GM12878 (cell line): ENCODE data around the gene KIRREL3. TPM values are rescaled to one million over a fixed set of nuclear protein-coding genes. Genes with fewer than 3 reads are reported as not detected.

Experiments
- ATAC-seq: fragments of 200-7000 bp; cut with Tn5 transposase; 3 replicates; pipeline ENCODE4 v1.9.1; 2020; ENCODE audit warnings: mild to moderate bottlenecking, moderate library complexity
- BruUV-seq: library from RNA; stranded (reverse); fragments of 400-500 nt; replicated peaks from 2 replicates; lab custom pipeline; 2021; lab: Mats Ljungman, UMichigan
- CTCF ChIA-PET: fragments of 300-600 bp; sonication (Branson Sonifier 250); formaldehyde crosslinking; extraction: SDS; loops from one replicate; lab custom pipeline; 2021; ENCODE audit warnings: inconsistent platforms; lab: Yijun Ruan, JAX
- POLR2A ChIA-PET: fragments of 350-600 bp; formaldehyde crosslinking; extraction: SDS; loops from one replicate; lab custom pipeline; 2021; ENCODE audit warnings: inconsistent platforms; lab: Charles Lee
- RAD21 ChIA-PET: fragments of 300-600 bp; sonication (Branson Sonifier 250); formaldehyde crosslinking; loops from one replicate; lab custom pipeline; 2023; ENCODE audit warnings: antibody characterized with exemption; ENCODE audit not compliant: unreplicated experiment; lab: Charles Lee
- SMC1A ChIA-PET: fragments of 300-600 bp; sonication (Branson Sonifier 250); formaldehyde crosslinking; loops from one replicate; lab custom pipeline; 2023; ENCODE audit not compliant: unreplicated experiment, uncharacterized antibody; lab: Charles Lee
- DNase-seq: peaks from one replicate; pipeline ENCODE4 v3.0.0-alpha.2; 2011; ENCODE audit warnings: low read depth, low spot score
- FAIRE-seq: peaks from 3 replicates; lab custom pipeline; 2011; peaks lifted over from hg19 to GRCh38; lab: Jason Lieb, UNC
- H2AFZ ChIP-seq: 2 replicates; pipeline ENCODE4 v1.6.0; 2011; ENCODE audit warnings: low read depth, low read length, control low read depth; ENCODE audit not compliant: control insufficient read depth
- H3K27ac ChIP-seq: 2 replicates; pipeline ENCODE4 v1.5.1; 2011; ENCODE audit warnings: control low read depth; ENCODE audit not compliant: control insufficient read depth, insufficient read depth
- H3K27me3 ChIP-seq, 2 experiments: replicated peaks in 1 of 2; 2 replicates each; pipeline versions ENCODE4 v1.6.0 to v1.6.1; 2011; ENCODE audit warnings: low read length in 1 of 2; ENCODE audit not compliant: control insufficient read depth in 2 of 2, insufficient read depth in 2 of 2
- H3K36me3 ChIP-seq, 2 experiments: 2 replicates each; pipeline ENCODE4 v1.5.1; 2011; ENCODE audit warnings: low read length in 1 of 2; ENCODE audit not compliant: control insufficient read depth in 2 of 2, insufficient read depth in 2 of 2
- H3K4me1 ChIP-seq: 2 replicates; pipeline ENCODE4 v1.6.1; 2011; ENCODE audit warnings: mild to moderate bottlenecking, low read length, moderate library complexity, mixed read lengths; ENCODE audit not compliant: control insufficient read depth, insufficient read depth
- H3K4me2 ChIP-seq: 2 replicates; pipeline ENCODE4 v1.6.0; 2011; ENCODE audit warnings: control low read depth; ENCODE audit not compliant: control insufficient read depth, insufficient read depth
- H3K4me3 ChIP-seq: fragments of 200-600 bp; sonication (generic); 2 replicates; pipeline ENCODE4 v1.5.1; 2016
- H3K79me2 ChIP-seq: 2 replicates; pipeline ENCODE4 v1.6.0; 2011; ENCODE audit warnings: low read length; ENCODE audit not compliant: control insufficient read depth, insufficient read depth
- H3K9ac ChIP-seq: 2 replicates; pipeline ENCODE4 v1.8.0; 2011; ENCODE audit warnings: low read length, control low read depth, mixed read lengths; ENCODE audit not compliant: control insufficient read depth, insufficient read depth
- H3K9me3 ChIP-seq: replicated peaks from 3 replicates; pipeline ENCODE4 v1.5.1; 2011; ENCODE audit warnings: mild to moderate bottlenecking, low read length; ENCODE audit not compliant: control insufficient read depth, insufficient read depth
- H4K20me1 ChIP-seq: 2 replicates; pipeline ENCODE4 v1.6.0; 2011; ENCODE audit not compliant: control insufficient read depth, insufficient read depth
- BCL11A ChIP-seq: IDR thresholded peaks from 2 replicates; pipeline ENCODE4 v1.6.1; 2011; ENCODE audit warnings: low read depth, low read length
- EGR1 ChIP-seq, 2 experiments: IDR thresholded peaks; 1 replicate in 1 of 2; 2 replicates in 1 of 2; pipeline ENCODE4 v1.6.1; 2011 to 2012; ENCODE audit warnings: low read depth in 2 of 2, low read length in 2 of 2, borderline replicate concordance in 1 of 2, mild to moderate bottlenecking in 1 of 2, moderate library complexity in 1 of 2
- ESRRA ChIP-seq: IDR thresholded peaks from 2 replicates; pipeline ENCODE4 v1.6.1; 2012; ENCODE audit warnings: mild to moderate bottlenecking, low read length, improper control_type of control experiment
- HDAC6 ChIP-seq: fragments of 200-600 bp; sonication (generic); IDR thresholded peaks from one replicate; pipeline ENCODE4 v1.8.0; 2017; ENCODE audit warnings: antibody characterized with exemption; ENCODE audit not compliant: unreplicated experiment
- IKZF2 ChIP-seq, 2 experiments: fragments of 450-650 bp; IDR thresholded peaks; 2 replicates each; pipeline ENCODE4 v1.6.1; 2017; ENCODE audit warnings: mild to moderate bottlenecking in 2 of 2, moderate library complexity in 2 of 2
- IRF4 ChIP-seq: IDR thresholded peaks from 2 replicates; pipeline ENCODE4 v1.6.1; 2011; ENCODE audit warnings: low read depth, low read length
- NBN ChIP-seq: fragments of 450-650 bp; IDR thresholded peaks from 2 replicates; pipeline ENCODE4 v1.6.1; 2016
- RAD21 ChIP-seq: IDR thresholded peaks from 2 replicates; pipeline ENCODE4 v1.6.1; 2011; ENCODE audit warnings: mild to moderate bottlenecking, low read depth, low read length, moderate library complexity; ENCODE audit not compliant: insufficient read depth
- SMARCA5 ChIP-seq: fragments of 450-650 bp; IDR thresholded peaks from 2 replicates; pipeline ENCODE4 v1.6.1; 2017; ENCODE audit warnings: mild to moderate bottlenecking
- ZNF207 ChIP-seq: fragments of 450-650 bp; IDR thresholded peaks from 2 replicates; pipeline ENCODE4 v1.6.1; 2014; ENCODE audit warnings: antibody characterized with exemption, mild to moderate bottlenecking, borderline replicate concordance
- WGBS: methylation state at CpG from one replicate; pipeline ENCODE4 v1.1.6; 2016; ENCODE audit warnings: low lambda C conversion rate; ENCODE audit not compliant: insufficient replicate concordance, insufficient coverage; ENCODE audit errors: missing lambda C conversion rate; 5-methylcytosine and 5-hydroxymethylcytosine counted together
- in situ Hi-C: fragments of 300-500 bp; cut with MboI; formaldehyde crosslinking; loops from 9 replicates; pipeline ENCODE4 v1.14.3; 2018; ENCODE audit warnings: mixed read lengths
- intact Hi-C: fragments of 100-400 bp; cut with micrococcal nuclease; formaldehyde crosslinking; loops from one replicate; pipeline ENCODE4 v1.14.2; 2022; ENCODE audit not compliant: unreplicated experiment
- polyA plus RNA-seq, 11 experiments: library from polyadenylated mRNA; depleted of rRNA in 4 of 11; unstranded in 6 of 11; stranded (reverse) in 5 of 11; fragments of >200 nt; fragmentation: Nextera tagmentation in 4 of 11; fragmentation: Illumina TruSeq in 1 of 11; extraction: Ambion mirVana in 4 of 11; extraction: Trizol in 1 of 11; gene quantifications; 1 replicate in 1 of 11; 2 replicates in 10 of 11; pipeline versions ENCODE4 v1.2.1 to v1.2.3, GENCODE V29; 2011 to 2016; ENCODE audit warnings: inconsistent platforms in 2 of 11, missing spikeins in 2 of 11, low read depth in 1 of 11
- total RNA-seq, 4 experiments: library from RNA; depleted of rRNA in 3 of 4; stranded (reverse); fragments of >200 nt in 3 of 4; fragmentation: Illumina TruSeq in 1 of 4; extraction: Trizol in 1 of 4; gene quantifications; 2 replicates each; pipeline versions ENCODE4 v1.2.1 to v1.2.3, GENCODE V29; 2013 to 2021
- TF ChIP-seq, protein P1 (sequence below): fragments of 450-650 bp; IDR thresholded peaks from 2 replicates; pipeline ENCODE4 v1.6.1; 2018; ENCODE audit warnings: borderline replicate concordance, mild to moderate bottlenecking; ENCODE audit not compliant: partially characterized antibody
- TF ChIP-seq, protein P2 (sequence below): fragments of 450-650 bp; formaldehyde crosslinking; IDR thresholded peaks from 2 replicates; pipeline ENCODE4 v1.4.0; 2022; ENCODE audit warnings: mild to moderate bottlenecking, moderate library complexity
- TF ChIP-seq, protein P3 (sequence below): IDR thresholded peaks from 2 replicates; pipeline ENCODE4 v1.6.1; 2012; ENCODE audit warnings: mild to moderate bottlenecking, low read depth, low read length

KIRREL3 gene
- total and polyA plus RNA-seq, 10 of the 15 experiments (the other 5 are each of a cell fraction or from before 2014, with no cell fraction given) = under 0.01 TPM; not detected in 9

DNA sequence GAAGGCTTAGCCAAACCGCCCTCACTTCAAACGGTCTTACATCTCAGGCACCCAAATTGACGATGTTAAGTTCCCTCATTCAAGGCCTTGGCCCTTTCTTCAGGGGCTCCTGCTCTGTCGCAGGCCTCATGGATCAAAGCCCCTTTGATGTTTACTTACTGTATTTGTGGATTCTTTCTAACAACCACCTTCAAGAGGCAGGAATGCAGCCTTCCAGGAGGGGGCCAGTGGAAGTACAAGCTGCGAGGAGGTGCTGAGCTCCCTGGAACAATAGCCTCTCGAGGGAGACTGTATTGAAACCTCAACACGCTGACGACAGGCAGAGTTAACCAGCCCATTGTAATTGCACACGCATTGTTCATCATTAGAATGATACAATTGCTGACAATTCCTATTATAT, 436.0 kb downstream of the KIRREL3 start (continued):
- TF ChIP-seq, protein P1, sequence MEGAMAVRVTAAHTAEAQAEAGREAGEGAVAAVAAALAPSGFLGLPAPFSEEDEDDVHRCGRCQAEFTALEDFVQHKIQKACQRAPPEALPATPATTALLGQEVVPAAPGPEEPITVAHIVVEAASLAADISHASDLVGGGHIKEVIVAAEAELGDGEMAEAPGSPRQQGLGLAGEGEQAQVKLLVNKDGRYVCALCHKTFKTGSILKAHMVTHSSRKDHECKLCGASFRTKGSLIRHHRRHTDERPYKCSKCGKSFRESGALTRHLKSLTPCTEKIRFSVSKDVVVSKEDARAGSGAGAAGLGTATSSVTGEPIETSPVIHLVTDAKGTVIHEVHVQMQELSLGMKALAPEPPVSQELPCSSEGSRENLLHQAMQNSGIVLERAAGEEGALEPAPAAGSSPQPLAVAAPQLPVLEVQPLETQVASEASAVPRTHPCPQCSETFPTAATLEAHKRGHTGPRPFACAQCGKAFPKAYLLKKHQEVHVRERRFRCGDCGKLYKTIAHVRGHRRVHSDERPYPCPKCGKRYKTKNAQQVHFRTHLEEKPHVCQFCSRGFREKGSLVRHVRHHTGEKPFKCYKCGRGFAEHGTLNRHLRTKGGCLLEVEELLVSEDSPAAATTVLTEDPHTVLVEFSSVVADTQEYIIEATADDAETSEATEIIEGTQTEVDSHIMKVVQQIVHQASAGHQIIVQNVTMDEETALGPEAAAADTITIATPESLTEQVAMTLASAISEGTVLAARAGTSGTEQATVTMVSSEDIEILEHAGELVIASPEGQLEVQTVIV = no peak
- no peak for TF ChIP-seq ZNF207
- no peak for TF ChIP-seq NBN
- TF ChIP-seq EGR1 (IDR thresholded peaks at IDR 0.05; ENCODE audit: borderline replicate concordance in 1 of 2, low read depth in 2 of 2, low read length in 2 of 2) = no peak
- TF ChIP-seq, all 136 proteins: peak for 0

DNA sequence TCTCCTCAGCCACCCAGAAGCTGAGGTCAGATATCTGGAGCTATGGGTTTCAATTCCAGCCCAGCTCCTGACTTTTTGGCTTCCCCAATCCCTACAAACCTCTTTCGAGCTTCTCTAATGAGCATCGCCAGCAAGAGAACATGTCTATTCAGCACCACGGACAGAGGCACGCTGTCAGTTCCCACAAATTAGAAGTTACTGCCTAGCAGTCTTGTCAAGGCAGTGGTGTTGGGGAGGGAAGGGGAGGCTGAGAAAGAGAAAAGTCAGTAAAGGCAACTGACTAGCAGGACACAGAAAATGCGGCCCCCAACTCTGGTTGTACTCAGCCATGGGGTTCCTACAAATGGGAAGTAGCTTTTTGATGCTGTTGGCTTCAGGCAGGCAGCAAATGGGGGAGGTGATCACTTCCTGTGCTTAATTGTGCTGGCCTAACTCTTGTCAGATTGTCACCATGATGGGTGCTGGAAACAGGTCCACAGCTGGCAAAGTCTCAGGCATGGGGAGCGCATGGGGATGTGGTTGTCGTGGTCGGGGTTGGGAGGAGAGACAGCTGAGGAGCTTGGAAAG, 439.2 kb downstream of the KIRREL3 start:
- Histone ChIP-seq H3K4me1 (no peaks in the 10 kb centered on the region), H2AFZ (no peak overlapping the region), H3K9ac (no peak overlapping the region), H3K4me2 (no peak overlapping the region), H3K27ac (no peak overlapping the region), H3K27me3 (peaks cover 0 to 3% of the 10 kb centered on the region in 2 experiments; a peak in 2 of 4 replicates), H3K79me2 (no peaks in the 10 kb centered on the region), H3K36me3 (no peaks in the 10 kb centered on the region), H4K20me1 (no peaks in the 10 kb centered on the region), H3K4me3 (no peak overlapping the region), H3K9me3 (no peaks in the 10 kb centered on the region)
- intact Hi-C loops = loop anchor here (10.0 kb wide), 1 partner anchor 117 kb away; no protein-coding TSS in a partner anchor
- peak; percentile 71 for FAIRE-seq
- in situ Hi-C loops = no loop called here
- POLR2A ChIA-PET = no interaction called here
- 26% methylated on average over 8 of the region's 8 CpGs for WGBS
- SMC1A ChIA-PET = no interaction called here
- RAD21 ChIA-PET = no interaction called here
- BruUV-seq = no TSS peak
- ATAC-seq = no peak
- DNase-seq = no peak
- TF ChIP-seq ESRRA (no peak), HDAC6 (no peak), RAD21 (no peak), BCL11A (no peak), IRF4 (no peak), IKZF2 (IDR thresholded peaks at IDR 0.05) (no peak), SMARCA5 (no peak)
- TF ChIP-seq, protein P2, sequence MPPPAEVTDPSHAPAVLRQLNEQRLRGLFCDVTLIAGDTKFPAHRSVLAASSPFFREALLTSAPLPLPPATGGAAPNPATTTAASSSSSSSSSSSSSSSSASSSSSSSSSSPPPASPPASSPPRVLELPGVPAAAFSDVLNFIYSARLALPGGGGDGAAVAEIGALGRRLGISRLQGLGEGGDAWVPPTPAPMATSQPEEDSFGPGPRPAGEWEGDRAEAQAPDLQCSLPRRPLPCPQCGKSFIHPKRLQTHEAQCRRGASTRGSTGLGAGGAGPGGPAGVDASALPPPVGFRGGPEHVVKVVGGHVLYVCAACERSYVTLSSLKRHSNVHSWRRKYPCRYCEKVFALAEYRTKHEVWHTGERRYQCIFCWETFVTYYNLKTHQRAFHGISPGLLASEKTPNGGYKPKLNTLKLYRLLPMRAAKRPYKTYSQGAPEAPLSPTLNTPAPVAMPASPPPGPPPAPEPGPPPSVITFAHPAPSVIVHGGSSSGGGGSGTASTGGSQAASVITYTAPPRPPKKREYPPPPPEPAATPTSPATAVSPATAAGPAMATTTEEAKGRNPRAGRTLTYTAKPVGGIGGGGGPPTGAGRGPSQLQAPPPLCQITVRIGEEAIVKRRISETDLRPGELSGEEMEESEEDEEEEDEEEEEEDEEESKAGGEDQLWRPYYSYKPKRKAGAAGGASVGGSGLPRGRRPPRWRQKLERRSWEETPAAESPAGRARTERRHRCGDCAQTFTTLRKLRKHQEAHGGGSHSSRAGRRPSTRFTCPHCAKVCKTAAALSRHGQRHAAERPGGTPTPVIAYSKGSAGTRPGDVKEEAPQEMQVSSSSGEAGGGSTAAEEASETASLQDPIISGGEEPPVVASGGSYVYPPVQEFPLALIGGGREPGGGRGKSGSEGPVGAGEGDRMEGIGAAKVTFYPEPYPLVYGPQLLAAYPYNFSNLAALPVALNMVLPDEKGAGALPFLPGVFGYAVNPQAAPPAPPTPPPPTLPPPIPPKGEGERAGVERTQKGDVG (CRISPR knock-in tag) = no peak
- TF ChIP-seq, protein P3, sequence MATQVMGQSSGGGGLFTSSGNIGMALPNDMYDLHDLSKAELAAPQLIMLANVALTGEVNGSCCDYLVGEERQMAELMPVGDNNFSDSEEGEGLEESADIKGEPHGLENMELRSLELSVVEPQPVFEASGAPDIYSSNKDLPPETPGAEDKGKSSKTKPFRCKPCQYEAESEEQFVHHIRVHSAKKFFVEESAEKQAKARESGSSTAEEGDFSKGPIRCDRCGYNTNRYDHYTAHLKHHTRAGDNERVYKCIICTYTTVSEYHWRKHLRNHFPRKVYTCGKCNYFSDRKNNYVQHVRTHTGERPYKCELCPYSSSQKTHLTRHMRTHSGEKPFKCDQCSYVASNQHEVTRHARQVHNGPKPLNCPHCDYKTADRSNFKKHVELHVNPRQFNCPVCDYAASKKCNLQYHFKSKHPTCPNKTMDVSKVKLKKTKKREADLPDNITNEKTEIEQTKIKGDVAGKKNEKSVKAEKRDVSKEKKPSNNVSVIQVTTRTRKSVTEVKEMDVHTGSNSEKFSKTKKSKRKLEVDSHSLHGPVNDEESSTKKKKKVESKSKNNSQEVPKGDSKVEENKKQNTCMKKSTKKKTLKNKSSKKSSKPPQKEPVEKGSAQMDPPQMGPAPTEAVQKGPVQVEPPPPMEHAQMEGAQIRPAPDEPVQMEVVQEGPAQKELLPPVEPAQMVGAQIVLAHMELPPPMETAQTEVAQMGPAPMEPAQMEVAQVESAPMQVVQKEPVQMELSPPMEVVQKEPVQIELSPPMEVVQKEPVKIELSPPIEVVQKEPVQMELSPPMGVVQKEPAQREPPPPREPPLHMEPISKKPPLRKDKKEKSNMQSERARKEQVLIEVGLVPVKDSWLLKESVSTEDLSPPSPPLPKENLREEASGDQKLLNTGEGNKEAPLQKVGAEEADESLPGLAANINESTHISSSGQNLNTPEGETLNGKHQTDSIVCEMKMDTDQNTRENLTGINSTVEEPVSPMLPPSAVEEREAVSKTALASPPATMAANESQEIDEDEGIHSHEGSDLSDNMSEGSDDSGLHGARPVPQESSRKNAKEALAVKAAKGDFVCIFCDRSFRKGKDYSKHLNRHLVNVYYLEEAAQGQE = peak; percentile 95
- CTCF ChIA-PET = interaction anchor here (1.5 kb wide), 1 partner anchor 155 kb away, joined by 4 read pairs; no protein-coding TSS in a partner anchor
